GM12878 (cell line): ENCODE results near the gene CEBPB. TPM values are rescaled to one million over a fixed set of nuclear protein-coding genes. Genes with fewer than 3 reads are reported as not detected.

Experiments used
- ATAC-seq: fragments of 200-7000 bp; cut with Tn5 transposase; 3 replicates; pipeline ENCODE4 v1.9.1; 2020; ENCODE audit warnings: mild to moderate bottlenecking, moderate library complexity
- BruUV-seq: library from RNA; stranded (reverse); fragments of 400-500 nt; replicated peaks from 2 replicates; lab custom pipeline; 2021; lab: Mats Ljungman, UMichigan
- CTCF ChIA-PET: fragments of 300-600 bp; sonication (Branson Sonifier 250); formaldehyde crosslinking; extraction: SDS; loops from one replicate; lab custom pipeline; 2021; ENCODE audit warnings: inconsistent platforms; lab: Yijun Ruan, JAX
- POLR2A ChIA-PET: fragments of 350-600 bp; formaldehyde crosslinking; extraction: SDS; loops from one replicate; lab custom pipeline; 2021; ENCODE audit warnings: inconsistent platforms; lab: Charles Lee
- RAD21 ChIA-PET: fragments of 300-600 bp; sonication (Branson Sonifier 250); formaldehyde crosslinking; loops from one replicate; lab custom pipeline; 2023; ENCODE audit warnings: antibody characterized with exemption; ENCODE audit not compliant: unreplicated experiment; lab: Charles Lee
- SMC1A ChIA-PET: fragments of 300-600 bp; sonication (Branson Sonifier 250); formaldehyde crosslinking; loops from one replicate; lab custom pipeline; 2023; ENCODE audit not compliant: unreplicated experiment, uncharacterized antibody; lab: Charles Lee
- DNase-seq: peaks from one replicate; pipeline ENCODE4 v3.0.0-alpha.2; 2011; ENCODE audit warnings: low read depth, low spot score
- FAIRE-seq: peaks from 3 replicates; lab custom pipeline; 2011; peaks lifted over from hg19 to GRCh38; lab: Jason Lieb, UNC
- H2AFZ ChIP-seq: 2 replicates; pipeline ENCODE4 v1.6.0; 2011; ENCODE audit warnings: low read depth, low read length, control low read depth; ENCODE audit not compliant: control insufficient read depth
- H3K27ac ChIP-seq: 2 replicates; pipeline ENCODE4 v1.5.1; 2011; ENCODE audit warnings: control low read depth; ENCODE audit not compliant: control insufficient read depth, insufficient read depth
- H3K27me3 ChIP-seq, 2 experiments: replicated peaks in 1 of 2; 2 replicates each; pipeline versions ENCODE4 v1.6.0 to v1.6.1; 2011; ENCODE audit warnings: low read length in 1 of 2; ENCODE audit not compliant: control insufficient read depth in 2 of 2, insufficient read depth in 2 of 2
- H3K36me3 ChIP-seq, 2 experiments: 2 replicates each; pipeline ENCODE4 v1.5.1; 2011; ENCODE audit warnings: low read length in 1 of 2; ENCODE audit not compliant: control insufficient read depth in 2 of 2, insufficient read depth in 2 of 2
- H3K4me1 ChIP-seq: 2 replicates; pipeline ENCODE4 v1.6.1; 2011; ENCODE audit warnings: mild to moderate bottlenecking, low read length, moderate library complexity, mixed read lengths; ENCODE audit not compliant: control insufficient read depth, insufficient read depth
- H3K4me2 ChIP-seq: 2 replicates; pipeline ENCODE4 v1.6.0; 2011; ENCODE audit warnings: control low read depth; ENCODE audit not compliant: control insufficient read depth, insufficient read depth
- H3K4me3 ChIP-seq: fragments of 200-600 bp; sonication (generic); 2 replicates; pipeline ENCODE4 v1.5.1; 2016
- H3K79me2 ChIP-seq: 2 replicates; pipeline ENCODE4 v1.6.0; 2011; ENCODE audit warnings: low read length; ENCODE audit not compliant: control insufficient read depth, insufficient read depth
- H3K9ac ChIP-seq: 2 replicates; pipeline ENCODE4 v1.8.0; 2011; ENCODE audit warnings: low read length, control low read depth, mixed read lengths; ENCODE audit not compliant: control insufficient read depth, insufficient read depth
- H3K9me3 ChIP-seq: replicated peaks from 3 replicates; pipeline ENCODE4 v1.5.1; 2011; ENCODE audit warnings: mild to moderate bottlenecking, low read length; ENCODE audit not compliant: control insufficient read depth, insufficient read depth
- H4K20me1 ChIP-seq: 2 replicates; pipeline ENCODE4 v1.6.0; 2011; ENCODE audit not compliant: control insufficient read depth, insufficient read depth
- BMI1 ChIP-seq: fragments of 450-650 bp; IDR thresholded peaks from 2 replicates; pipeline ENCODE4 v1.6.1; 2016; ENCODE audit warnings: mild to moderate bottlenecking, moderate library complexity, borderline replicate concordance
- CHD1 ChIP-seq: IDR thresholded peaks from 2 replicates; pipeline ENCODE4 v1.6.1; 2012; ENCODE audit warnings: low read depth, low read length, improper control_type of control experiment
- FOS ChIP-seq: IDR thresholded peaks from 3 replicates; pipeline ENCODE4 v1.6.1; 2011; ENCODE audit warnings: borderline replicate concordance; ENCODE audit not compliant: insufficient read length; ENCODE audit errors: extremely low read depth
- FOXK2 ChIP-seq: fragments of 450-650 bp; IDR thresholded peaks from 2 replicates; pipeline ENCODE4 v1.6.1; 2017; ENCODE audit warnings: mild to moderate bottlenecking, moderate library complexity
- GATAD2B ChIP-seq: fragments of 450-650 bp; conservative IDR thresholded peaks from 2 replicates; pipeline ENCODE4 v1.6.1; 2017; ENCODE audit warnings: low read depth, mild to moderate bottlenecking, moderate library complexity
- KDM1A ChIP-seq: fragments of 200-600 bp; sonication (generic); IDR thresholded peaks from 2 replicates; pipeline ENCODE4 v1.6.1; 2016; ENCODE audit warnings: borderline replicate concordance
- MEF2A ChIP-seq: IDR thresholded peaks from 2 replicates; pipeline ENCODE4 v1.6.1; 2011; ENCODE audit warnings: low read depth, mild to moderate bottlenecking, low read length, moderate library complexity; ENCODE audit not compliant: insufficient read depth
- SIN3A ChIP-seq: IDR thresholded peaks from 2 replicates; pipeline ENCODE4 v1.6.1; 2012; ENCODE audit warnings: low read depth, low read length, improper control_type of control experiment
- SMC3 ChIP-seq: IDR thresholded peaks from 2 replicates; pipeline ENCODE4 v1.6.1; 2011; ENCODE audit warnings: low read length, improper control_type of control experiment, borderline replicate concordance
- TAF1 ChIP-seq: IDR thresholded peaks from 2 replicates; pipeline ENCODE4 v1.6.1; 2011; ENCODE audit warnings: mild to moderate bottlenecking, low read depth, low read length, borderline replicate concordance
- TARDBP ChIP-seq: IDR thresholded peaks from 2 replicates; pipeline ENCODE4 v1.6.1; 2016; ENCODE audit warnings: borderline replicate concordance
- TCF7 ChIP-seq: IDR thresholded peaks from 2 replicates; pipeline ENCODE4 v1.6.1; 2014; ENCODE audit warnings: antibody characterized with exemption, borderline replicate concordance
- YBX1 ChIP-seq: fragments of 450-650 bp; IDR thresholded peaks from 2 replicates; pipeline ENCODE4 v1.6.1; 2016; ENCODE audit warnings: antibody characterized with exemption
- WGBS: methylation state at CpG from one replicate; pipeline ENCODE4 v1.1.6; 2016; ENCODE audit warnings: low lambda C conversion rate; ENCODE audit not compliant: insufficient replicate concordance, insufficient coverage; ENCODE audit errors: missing lambda C conversion rate; 5-methylcytosine and 5-hydroxymethylcytosine counted together
- in situ Hi-C: fragments of 300-500 bp; cut with MboI; formaldehyde crosslinking; loops from 9 replicates; pipeline ENCODE4 v1.14.3; 2018; ENCODE audit warnings: mixed read lengths
- intact Hi-C: fragments of 100-400 bp; cut with micrococcal nuclease; formaldehyde crosslinking; loops from one replicate; pipeline ENCODE4 v1.14.2; 2022; ENCODE audit not compliant: unreplicated experiment
- polyA plus RNA-seq, 11 experiments: library from polyadenylated mRNA; depleted of rRNA in 4 of 11; unstranded in 6 of 11; stranded (reverse) in 5 of 11; fragments of >200 nt; fragmentation: Nextera tagmentation in 4 of 11; fragmentation: Illumina TruSeq in 1 of 11; extraction: Ambion mirVana in 4 of 11; extraction: Trizol in 1 of 11; gene quantifications; 1 replicate in 1 of 11; 2 replicates in 10 of 11; pipeline versions ENCODE4 v1.2.1 to v1.2.3, GENCODE V29; 2011 to 2016; ENCODE audit warnings: inconsistent platforms in 2 of 11, missing spikeins in 2 of 11, low read depth in 1 of 11
- total RNA-seq, 4 experiments: library from RNA; depleted of rRNA in 3 of 4; stranded (reverse); fragments of >200 nt in 3 of 4; fragmentation: Illumina TruSeq in 1 of 4; extraction: Trizol in 1 of 4; gene quantifications; 2 replicates each; pipeline versions ENCODE4 v1.2.1 to v1.2.3, GENCODE V29; 2013 to 2021
- TF ChIP-seq, protein P1 (sequence below): fragments of 450-650 bp; IDR thresholded peaks from 2 replicates; pipeline ENCODE4 v1.6.1; 2017; ENCODE audit warnings: mild to moderate bottlenecking, moderate library complexity

Gene CEBPB
- total and polyA plus RNA-seq, 10 of the 15 experiments (the other 5 are each of a cell fraction or from before 2014, with no cell fraction given): 0.18 to 8.8 (median 1.6) TPM

DNA sequence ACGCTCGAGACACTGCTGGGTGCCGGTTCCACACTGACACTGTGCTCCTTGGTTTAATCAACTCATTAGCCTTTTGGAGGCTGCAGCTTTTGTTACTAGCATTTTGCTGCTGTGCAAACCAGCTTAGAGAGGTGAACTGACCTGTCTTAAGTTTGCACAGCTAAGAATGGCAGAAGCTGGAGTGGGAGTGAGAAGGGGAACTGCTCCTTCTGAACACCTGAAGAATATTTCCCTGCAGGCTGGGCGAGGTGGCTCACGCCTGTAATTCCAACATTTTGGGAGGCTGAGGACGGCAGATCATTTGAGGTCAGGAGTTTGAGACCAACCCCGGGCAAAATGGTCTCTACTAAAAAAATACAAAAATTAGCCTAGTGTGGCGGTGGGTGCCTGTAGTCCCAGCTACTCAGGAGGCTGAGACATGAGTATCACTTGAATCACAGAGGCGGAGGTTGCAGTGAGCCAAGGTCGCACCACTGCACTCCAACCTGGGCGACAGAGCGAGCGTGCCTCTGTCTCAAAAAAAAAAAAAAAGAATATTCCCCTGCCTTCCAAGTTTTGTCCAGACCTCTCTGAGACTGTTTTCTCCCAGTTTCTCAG lies 5.0 kb downstream of the CEBPB start:
- Histone ChIP-seq H3K9ac (no peak overlapping the region), H3K79me2 (peaks cover 12% of the 10 kb centered on the region), H3K4me1 (peaks cover 7% of the 10 kb centered on the region), H4K20me1 (no peaks in the 10 kb centered on the region), H3K9me3 (no peaks in the 10 kb centered on the region; the same call in 2 of the 3 replicates), H2AFZ (no peak overlapping the region), H3K27ac (no peak overlapping the region), H3K4me2 (no peak overlapping the region), H3K36me3 (no peaks in the 10 kb centered on the region), H3K4me3 (no peak overlapping the region), H3K27me3 (no peaks in the 10 kb centered on the region)
- POLR2A ChIA-PET: interaction anchor here (0.6 kb wide), 1 partner anchor 92 kb away, joined by 3 read pairs; no protein-coding TSS in a partner anchor
- FAIRE-seq: no peak
- WGBS: 87% methylated on average over 13 of the region's 13 CpGs
- RAD21 ChIA-PET: no interaction called here
- intact Hi-C loops: no loop called here
- BruUV-seq: no TSS peak
- TF ChIP-seq FOXK2: no peak
- TF ChIP-seq TCF7: no peak
- TF ChIP-seq BMI1: no peak
- no peak for TF ChIP-seq KDM1A
- no peak for TF ChIP-seq SIN3A
- no peak for TF ChIP-seq FOS
- no peak for TF ChIP-seq TARDBP
- TF ChIP-seq TAF1: no peak
- TF ChIP-seq SMC3: no peak
- no peak for TF ChIP-seq YBX1
- no peak for TF ChIP-seq CHD1
- TF ChIP-seq, protein P1, sequence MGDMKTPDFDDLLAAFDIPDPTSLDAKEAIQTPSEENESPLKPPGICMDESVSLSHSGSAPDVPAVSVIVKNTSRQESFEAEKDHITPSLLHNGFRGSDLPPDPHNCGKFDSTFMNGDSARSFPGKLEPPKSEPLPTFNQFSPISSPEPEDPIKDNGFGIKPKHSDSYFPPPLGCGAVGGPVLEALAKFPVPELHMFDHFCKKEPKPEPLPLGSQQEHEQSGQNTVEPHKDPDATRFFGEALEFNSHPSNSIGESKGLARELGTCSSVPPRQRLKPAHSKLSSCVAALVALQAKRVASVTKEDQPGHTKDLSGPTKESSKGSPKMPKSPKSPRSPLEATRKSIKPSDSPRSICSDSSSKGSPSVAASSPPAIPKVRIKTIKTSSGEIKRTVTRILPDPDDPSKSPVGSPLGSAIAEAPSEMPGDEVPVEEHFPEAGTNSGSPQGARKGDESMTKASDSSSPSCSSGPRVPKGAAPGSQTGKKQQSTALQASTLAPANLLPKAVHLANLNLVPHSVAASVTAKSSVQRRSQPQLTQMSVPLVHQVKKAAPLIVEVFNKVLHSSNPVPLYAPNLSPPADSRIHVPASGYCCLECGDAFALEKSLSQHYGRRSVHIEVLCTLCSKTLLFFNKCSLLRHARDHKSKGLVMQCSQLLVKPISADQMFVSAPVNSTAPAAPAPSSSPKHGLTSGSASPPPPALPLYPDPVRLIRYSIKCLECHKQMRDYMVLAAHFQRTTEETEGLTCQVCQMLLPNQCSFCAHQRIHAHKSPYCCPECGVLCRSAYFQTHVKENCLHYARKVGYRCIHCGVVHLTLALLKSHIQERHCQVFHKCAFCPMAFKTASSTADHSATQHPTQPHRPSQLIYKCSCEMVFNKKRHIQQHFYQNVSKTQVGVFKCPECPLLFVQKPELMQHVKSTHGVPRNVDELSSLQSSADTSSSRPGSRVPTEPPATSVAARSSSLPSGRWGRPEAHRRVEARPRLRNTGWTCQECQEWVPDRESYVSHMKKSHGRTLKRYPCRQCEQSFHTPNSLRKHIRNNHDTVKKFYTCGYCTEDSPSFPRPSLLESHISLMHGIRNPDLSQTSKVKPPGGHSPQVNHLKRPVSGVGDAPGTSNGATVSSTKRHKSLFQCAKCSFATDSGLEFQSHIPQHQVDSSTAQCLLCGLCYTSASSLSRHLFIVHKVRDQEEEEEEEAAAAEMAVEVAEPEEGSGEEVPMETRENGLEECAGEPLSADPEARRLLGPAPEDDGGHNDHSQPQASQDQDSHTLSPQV: no peak
- no peak for TF ChIP-seq MEF2A
- no peak for TF ChIP-seq GATAD2B
- in situ Hi-C loops: no loop called here
- no peak for ATAC-seq
- SMC1A ChIA-PET: no interaction called here
- CTCF ChIA-PET: interaction anchor here (0.8 kb wide), 1 partner anchor 217 kb away, joined by 3 read pairs; no protein-coding TSS in a partner anchor
- DNase-seq: no peak
